SJCRH30 (cell line): ENCODE measurements around the gene UTP20. TPM values are rescaled to one million over a fixed set of nuclear protein-coding genes. Genes with fewer than 3 reads are reported as not detected.

Experiments used
- DNase-seq, 2 experiments: peaks; one replicate each; pipeline ENCODE4 v3.0.0-alpha.2; 2015 to 2020
- H3K27ac ChIP-seq: fragments of 250-450 bp; sonication (Bioruptor Pico); 2 replicates; pipeline ENCODE4 v1.5.1; 2020; ENCODE audit warnings: mild to moderate bottlenecking, moderate library complexity
- H3K27me3 ChIP-seq: fragments of 250-450 bp; sonication (Bioruptor Pico); 2 replicates; pipeline ENCODE4 v1.5.1; 2020; ENCODE audit warnings: mild to moderate bottlenecking, moderate library complexity
- H3K36me3 ChIP-seq: fragments of 250-450 bp; sonication (Bioruptor Pico); 2 replicates; pipeline ENCODE4 v1.5.1; 2020; ENCODE audit warnings: mild to moderate bottlenecking, moderate library complexity
- H3K4me1 ChIP-seq: fragments of 250-450 bp; sonication (Bioruptor Pico); 2 replicates; pipeline ENCODE4 v1.5.1; 2020; ENCODE audit warnings: mild to moderate bottlenecking, moderate library complexity
- H3K4me3 ChIP-seq: fragments of 250-450 bp; sonication (Bioruptor Pico); 2 replicates; pipeline ENCODE4 v1.5.1; 2020; ENCODE audit warnings: mild to moderate bottlenecking, moderate library complexity
- H3K9me3 ChIP-seq: fragments of 250-450 bp; sonication (Bioruptor Pico); replicated peaks from 2 replicates; pipeline ENCODE4 v1.5.1; 2020; ENCODE audit warnings: mild to moderate bottlenecking, moderate library complexity
- total RNA-seq: library from RNA; depleted of rRNA; stranded (reverse); fragments of >200 nt; shearing (Covaris generic); gene quantifications from 2 replicates; pipeline ENCODE4 v1.2.3, GENCODE V29; 2014; rRNA removed

UTP20 gene
- 35.3 and 36.3 TPM in 2 replicates for total RNA-seq

- DNase-seq = peak; percentile 89 to 92
- Histone ChIP-seq H3K9me3 (no peaks in the 10 kb centered on the region), H3K27me3 (no peaks in the 10 kb centered on the region), H3K27ac (peak within 1 kb of the TSS; percentile 73), H3K4me1 (no peaks in the 10 kb centered on the region), H3K36me3 (peaks cover 4% of the 10 kb centered on the region), H3K4me3 (peak within 1 kb of the TSS; percentile 87)
These were observed at the start of gene UTP20 for GRCh38 chr12:101280006-101280505. TSS of gene UTP20 (plus strand) at chr12:101280105. CDS start at chr12:101280283, 178 bp downstream.

GRCh38 chr12:101230547-101230946 is 49.4 kb upstream of the UTP20 start:
- no peaks in the 10 kb centered on the region for H3K27me3 ChIP-seq
- H3K4me3 ChIP-seq = no peak overlapping the region
- no peaks in the 10 kb centered on the region for H3K4me1 ChIP-seq
- DNase-seq = peak in 1 of 2 experiments; percentile 5
- H3K9me3 ChIP-seq = no peaks in the 10 kb centered on the region
- no peak overlapping the region for H3K27ac ChIP-seq
- no peaks in the 10 kb centered on the region for H3K36me3 ChIP-seq

GRCh38 chr12:101231636-101232035 is 48.3 kb upstream of the UTP20 start:
- H3K4me3 ChIP-seq = no peak overlapping the region
- no peaks in the 10 kb centered on the region for H3K27me3 ChIP-seq
- peak in 1 of 2 experiments; percentile 5 for DNase-seq
- H3K4me1 ChIP-seq = no peaks in the 10 kb centered on the region
- no peaks in the 10 kb centered on the region for H3K9me3 ChIP-seq
- H3K27ac ChIP-seq = no peak overlapping the region
- H3K36me3 ChIP-seq = no peaks in the 10 kb centered on the region

GRCh38 chr12:101235686-101236085 is 44.2 kb upstream of the UTP20 start:
- H3K4me1 ChIP-seq = no peaks in the 10 kb centered on the region
- no peaks in the 10 kb centered on the region for H3K36me3 ChIP-seq
- H3K9me3 ChIP-seq = no peaks in the 10 kb centered on the region
- no peak overlapping the region for H3K4me3 ChIP-seq
- no peak overlapping the region for H3K27ac ChIP-seq
- no peaks in the 10 kb centered on the region for H3K27me3 ChIP-seq
- no peak for DNase-seq

GRCh38 chr12:101238306-101238705 is 41.6 kb upstream of the UTP20 start:
- Histone ChIP-seq H3K4me1 (no peaks in the 10 kb centered on the region), H3K27ac (no peak overlapping the region), H3K36me3 (no peaks in the 10 kb centered on the region), H3K9me3 (no peaks in the 10 kb centered on the region), H3K4me3 (no peak overlapping the region), H3K27me3 (no peaks in the 10 kb centered on the region)
- DNase-seq = no peak

- no peaks in the 10 kb centered on the region for H3K9me3 ChIP-seq
- H3K36me3 ChIP-seq = no peaks in the 10 kb centered on the region
- H3K27ac ChIP-seq = no peak overlapping the region
- H3K4me3 ChIP-seq = no peak overlapping the region
- no peak for DNase-seq
- H3K27me3 ChIP-seq = no peaks in the 10 kb centered on the region
- H3K4me1 ChIP-seq = no peaks in the 10 kb centered on the region
These were observed 41.0 kb upstream of the UTP20 start for GRCh38 chr12:101238800-101239329.

GRCh38 chr12:101243074-101243473 is 36.8 kb upstream of the UTP20 start:
- Histone ChIP-seq H3K4me1 (no peaks in the 10 kb centered on the region), H3K4me3 (no peak overlapping the region), H3K27ac (no peak overlapping the region), H3K9me3 (no peaks in the 10 kb centered on the region), H3K27me3 (no peaks in the 10 kb centered on the region), H3K36me3 (no peaks in the 10 kb centered on the region)
- DNase-seq = no peak

GRCh38 chr12:101243616-101244015 is 36.3 kb upstream of the UTP20 start:
- Histone ChIP-seq H3K9me3 (no peaks in the 10 kb centered on the region), H3K4me3 (no peak overlapping the region), H3K4me1 (no peaks in the 10 kb centered on the region), H3K36me3 (no peaks in the 10 kb centered on the region), H3K27ac (no peak overlapping the region), H3K27me3 (no peaks in the 10 kb centered on the region)
- DNase-seq = no peak

- no peak for DNase-seq
- no peaks in the 10 kb centered on the region for H3K36me3 ChIP-seq
- no peak overlapping the region for H3K27ac ChIP-seq
- no peak overlapping the region for H3K4me3 ChIP-seq
- H3K4me1 ChIP-seq = no peaks in the 10 kb centered on the region
- H3K27me3 ChIP-seq = no peaks in the 10 kb centered on the region
- H3K9me3 ChIP-seq = no peaks in the 10 kb centered on the region
These were observed 23.6 kb upstream of the UTP20 start for GRCh38 chr12:101256266-101256665.

GRCh38 chr12:101257357-101257756 is 22.5 kb upstream of the UTP20 start:
- Histone ChIP-seq H3K36me3 (no peaks in the 10 kb centered on the region), H3K9me3 (no peaks in the 10 kb centered on the region), H3K27ac (no peak overlapping the region), H3K27me3 (no peaks in the 10 kb centered on the region), H3K4me3 (no peak overlapping the region), H3K4me1 (no peaks in the 10 kb centered on the region)
- DNase-seq = no peak

- H3K36me3 ChIP-seq = no peaks in the 10 kb centered on the region
- no peak for DNase-seq
These were observed 12.8 kb upstream of the UTP20 start for GRCh38 chr12:101267111-101267510.

GRCh38 chr12:101276433-101276832 is 3.5 kb upstream of the UTP20 start:
- no peaks in the 10 kb centered on the region for H3K27me3 ChIP-seq
- no peaks in the 10 kb centered on the region for H3K9me3 ChIP-seq
- no peak for DNase-seq
- no peak overlapping the region for H3K4me3 ChIP-seq
- no peaks in the 10 kb centered on the region for H3K36me3 ChIP-seq
- no peaks in the 10 kb centered on the region for H3K4me1 ChIP-seq
- no peak overlapping the region for H3K27ac ChIP-seq

More at GRCh38 chr12:101267111-101267510, 12.8 kb upstream of the UTP20 start:
- no peak overlapping the region for H3K4me3 ChIP-seq
- H3K4me1 ChIP-seq = no peaks in the 10 kb centered on the region
- no peaks in the 10 kb centered on the region for H3K27me3 ChIP-seq
- H3K27ac ChIP-seq = no peak overlapping the region
- no peaks in the 10 kb centered on the region for H3K9me3 ChIP-seq

GRCh38 chr12:101277443-101277842 is 2.5 kb upstream of the UTP20 start:
- DNase-seq = no peak
- Histone ChIP-seq H3K36me3 (0 out of 2 replicates have a peak, but pooled peaks cover 2% of the 10 kb centered on the region), H3K27ac (no peak overlapping the region)

GRCh38 chr12:101287357-101287756 is 7.5 kb downstream of the UTP20 start:
- H3K27ac ChIP-seq = no peak overlapping the region
- H3K4me3 ChIP-seq = no peak overlapping the region
- peaks cover 43% of the 10 kb centered on the region for H3K36me3 ChIP-seq
- H3K9me3 ChIP-seq = no peaks in the 10 kb centered on the region
- DNase-seq = no peak
- H3K4me1 ChIP-seq = no peaks in the 10 kb centered on the region
- H3K27me3 ChIP-seq = no peaks in the 10 kb centered on the region

More at GRCh38 chr12:101277443-101277842, 2.5 kb upstream of the UTP20 start:
- Histone ChIP-seq H3K4me1 (no peaks in the 10 kb centered on the region), H3K4me3 (no peak overlapping the region), H3K9me3 (no peaks in the 10 kb centered on the region), H3K27me3 (no peaks in the 10 kb centered on the region)

GRCh38 chr12:101297661-101298060 is 17.8 kb downstream of the UTP20 start:
- no peaks in the 10 kb centered on the region for H3K4me1 ChIP-seq
- peaks cover 48% of the 10 kb centered on the region for H3K36me3 ChIP-seq
- no peak overlapping the region for H3K4me3 ChIP-seq
- no peaks in the 10 kb centered on the region for H3K27me3 ChIP-seq
- no peak for DNase-seq
- H3K9me3 ChIP-seq = no peaks in the 10 kb centered on the region
- H3K27ac ChIP-seq = no peak overlapping the region

GRCh38 chr12:101298426-101298825 is 18.5 kb downstream of the UTP20 start:
- H3K9me3 ChIP-seq = no peaks in the 10 kb centered on the region
- DNase-seq = no peak
- H3K4me3 ChIP-seq = no peak overlapping the region
- peaks cover 51% of the 10 kb centered on the region for H3K36me3 ChIP-seq
- H3K4me1 ChIP-seq = no peaks in the 10 kb centered on the region
- H3K27ac ChIP-seq = no peak overlapping the region
- no peaks in the 10 kb centered on the region for H3K27me3 ChIP-seq
